Cardiac muscle cell (in vitro differentiated cells and primary cell): ENCODE data around the gene PRKAG2. TPM values are rescaled to one million over a fixed set of nuclear protein-coding genes. Genes with fewer than 3 reads are reported as not detected.
"Not testable (repeated sequence)": the region's sequence is repeated elsewhere in the genome, so short reads cannot be mapped to it uniquely, and the experiment has no call there.

Experiments used
- DNase-seq, 2 donors: peaks; one replicate each; pipeline versions ENCODE4 v3.0.0 to v3.0.0-alpha.2; 2010 to 2017; ENCODE audit warnings: low read depth in 1 of 2, low spot score in 1 of 2
- H3K27ac ChIP-seq: fragments of 200-600 bp; sonication (generic); 2 replicates; pipeline ENCODE4 v1.5.1; 2016
- H3K27me3 ChIP-seq: fragments of 200-600 bp; sonication (generic); 2 replicates; pipeline ENCODE4 v1.6.0; 2016; ENCODE audit warnings: control low read depth
- H3K36me3 ChIP-seq: fragments of 200-600 bp; sonication (generic); 2 replicates; pipeline ENCODE4 v1.5.1; 2016; ENCODE audit warnings: control low read depth
- H3K4me1 ChIP-seq: fragments of 200-600 bp; sonication (generic); 2 replicates; pipeline ENCODE4 v1.8.1; 2017; ENCODE audit warnings: low read depth, mild to moderate bottlenecking, mixed run types
- H3K4me3 ChIP-seq: fragments of 200-600 bp; sonication (generic); 2 replicates; pipeline ENCODE4 v1.5.1; 2016; ENCODE audit warnings: mild to moderate bottlenecking
- H3K9me3 ChIP-seq: fragments of 200-600 bp; sonication (generic); 2 replicates; pipeline ENCODE4 v1.5.1; 2017; ENCODE audit warnings: low read depth, mild to moderate bottlenecking, control low read depth
- polyA plus RNA-seq: library from polyadenylated mRNA; unstranded; fragments of >200 nt; fragmentation: Nextera tagmentation; extraction: Ambion mirVana; gene quantifications from 2 replicates; pipeline ENCODE4 v1.2.1, GENCODE V29; 2016
- total RNA-seq: library from RNA; depleted of rRNA; stranded (reverse); fragments of >200 nt; gene quantifications from 2 replicates; pipeline ENCODE4 v1.2.3, GENCODE V29; 2016
- TF ChIP-seq, protein P1 (sequence below): IDR thresholded peaks from 2 replicates; pipeline ENCODE4 v1.5.1; 2012; ENCODE audit warnings: low read depth, mild to moderate bottlenecking, low read length

PRKAG2 gene
- total and polyA plus RNA-seq, 2 experiments from 2014 or later, result 43.4 to 85.3 TPM

- TF ChIP-seq, protein P1, sequence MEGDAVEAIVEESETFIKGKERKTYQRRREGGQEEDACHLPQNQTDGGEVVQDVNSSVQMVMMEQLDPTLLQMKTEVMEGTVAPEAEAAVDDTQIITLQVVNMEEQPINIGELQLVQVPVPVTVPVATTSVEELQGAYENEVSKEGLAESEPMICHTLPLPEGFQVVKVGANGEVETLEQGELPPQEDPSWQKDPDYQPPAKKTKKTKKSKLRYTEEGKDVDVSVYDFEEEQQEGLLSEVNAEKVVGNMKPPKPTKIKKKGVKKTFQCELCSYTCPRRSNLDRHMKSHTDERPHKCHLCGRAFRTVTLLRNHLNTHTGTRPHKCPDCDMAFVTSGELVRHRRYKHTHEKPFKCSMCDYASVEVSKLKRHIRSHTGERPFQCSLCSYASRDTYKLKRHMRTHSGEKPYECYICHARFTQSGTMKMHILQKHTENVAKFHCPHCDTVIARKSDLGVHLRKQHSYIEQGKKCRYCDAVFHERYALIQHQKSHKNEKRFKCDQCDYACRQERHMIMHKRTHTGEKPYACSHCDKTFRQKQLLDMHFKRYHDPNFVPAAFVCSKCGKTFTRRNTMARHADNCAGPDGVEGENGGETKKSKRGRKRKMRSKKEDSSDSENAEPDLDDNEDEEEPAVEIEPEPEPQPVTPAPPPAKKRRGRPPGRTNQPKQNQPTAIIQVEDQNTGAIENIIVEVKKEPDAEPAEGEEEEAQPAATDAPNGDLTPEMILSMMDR, result no peak
- peaks cover 4% of the 10 kb centered on the region for H3K4me1 ChIP-seq
- no peaks in the 10 kb centered on the region for H3K27me3 ChIP-seq
- H3K27ac ChIP-seq, result peak overlapping the region; percentile 81
- no peaks in the 10 kb centered on the region for H3K36me3 ChIP-seq
- H3K9me3 ChIP-seq, result no peaks in the 10 kb centered on the region
- no peak overlapping the region for H3K4me3 ChIP-seq
- no peak for DNase-seq
Measured at GRCh38 chr7:151754688-151755130, 122.2 kb downstream of the PRKAG2 start.

DNA sequence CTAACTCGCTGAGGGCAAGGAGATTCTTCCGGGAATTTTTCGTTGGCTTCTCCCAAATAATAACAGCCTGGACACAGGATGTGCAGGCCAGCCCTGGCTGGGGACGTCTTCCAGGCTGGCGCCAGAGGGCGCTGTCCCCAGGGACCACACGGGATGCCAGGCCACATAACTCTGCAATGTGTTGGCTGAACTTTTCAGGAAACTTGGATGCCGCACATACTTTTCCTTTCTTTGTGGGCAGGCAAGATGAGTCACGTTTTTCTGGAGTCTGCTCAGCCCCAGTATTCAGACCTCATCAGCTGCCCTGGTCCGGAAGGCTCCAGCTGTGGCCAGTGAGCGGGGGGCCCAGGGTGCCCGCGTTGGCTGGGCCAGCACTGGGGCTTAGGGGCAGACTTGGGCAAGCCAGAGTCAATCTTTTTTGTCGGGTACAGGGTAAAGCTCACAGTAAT lies 122.7 kb downstream of the PRKAG2 start:
- no peaks in the 10 kb centered on the region for H3K9me3 ChIP-seq
- H3K4me3 ChIP-seq, result no peak overlapping the region
- H3K4me1 ChIP-seq, result peaks cover 4% of the 10 kb centered on the region
- peak overlapping the region; percentile 81 for H3K27ac ChIP-seq
- no peaks in the 10 kb centered on the region for H3K36me3 ChIP-seq
- H3K27me3 ChIP-seq, result no peaks in the 10 kb centered on the region
- TF ChIP-seq, protein P1, result peak; percentile 99
- DNase-seq, result peak; percentile 92 to 99

- no peaks in the 10 kb centered on the region for H3K9me3 ChIP-seq
- no peaks in the 10 kb centered on the region for H3K27me3 ChIP-seq
- peaks cover 4% of the 10 kb centered on the region for H3K4me1 ChIP-seq
- H3K4me3 ChIP-seq, result no peak overlapping the region
- no peaks in the 10 kb centered on the region for H3K36me3 ChIP-seq
- TF ChIP-seq, protein P1, result no peak
- no peak overlapping the region for H3K27ac ChIP-seq
- no peak for DNase-seq
Measured at GRCh38 chr7:151752816-151753595, 123.9 kb downstream of the PRKAG2 start.

- H3K9me3 ChIP-seq, result no peaks in the 10 kb centered on the region
- no peak overlapping the region for H3K27ac ChIP-seq
- H3K27me3 ChIP-seq, result no peaks in the 10 kb centered on the region
- DNase-seq, result no peak
- no peaks in the 10 kb centered on the region for H3K36me3 ChIP-seq
- peaks cover 4% of the 10 kb centered on the region for H3K4me1 ChIP-seq
- TF ChIP-seq, protein P1, result no peak
- no peak overlapping the region for H3K4me3 ChIP-seq
Measured at GRCh38 chr7:151752037-151752436, 124.9 kb downstream of the PRKAG2 start.

DNA sequence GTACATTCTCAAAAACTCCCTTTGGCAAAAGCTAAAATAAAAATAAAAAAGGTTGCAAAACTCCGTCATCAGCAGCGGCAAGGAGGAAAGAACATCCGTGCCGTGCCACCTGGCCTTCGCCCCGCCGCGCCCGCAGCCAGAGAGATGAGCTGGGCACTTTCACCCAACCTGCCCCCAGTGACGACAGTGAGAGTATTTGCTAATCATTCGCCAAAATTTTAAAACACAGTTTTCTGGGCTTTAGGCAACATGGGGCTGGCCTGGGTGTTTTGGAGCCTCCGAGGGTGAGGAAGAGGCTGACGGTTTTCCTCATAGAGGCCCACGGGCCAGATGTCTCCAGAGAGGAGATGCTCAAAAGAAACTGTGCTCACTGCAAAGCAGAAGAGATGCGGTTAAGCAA lies 128.2 kb downstream of the PRKAG2 start:
- Histone ChIP-seq H3K9me3 (no peaks in the 10 kb centered on the region), H3K27ac (no peak overlapping the region), H3K4me3 (no peak overlapping the region), H3K36me3 (no peaks in the 10 kb centered on the region), H3K27me3 (no peaks in the 10 kb centered on the region), H3K4me1 (peaks cover 11% of the 10 kb centered on the region)
- TF ChIP-seq, protein P1, result no peak
- no peak for DNase-seq

DNA sequence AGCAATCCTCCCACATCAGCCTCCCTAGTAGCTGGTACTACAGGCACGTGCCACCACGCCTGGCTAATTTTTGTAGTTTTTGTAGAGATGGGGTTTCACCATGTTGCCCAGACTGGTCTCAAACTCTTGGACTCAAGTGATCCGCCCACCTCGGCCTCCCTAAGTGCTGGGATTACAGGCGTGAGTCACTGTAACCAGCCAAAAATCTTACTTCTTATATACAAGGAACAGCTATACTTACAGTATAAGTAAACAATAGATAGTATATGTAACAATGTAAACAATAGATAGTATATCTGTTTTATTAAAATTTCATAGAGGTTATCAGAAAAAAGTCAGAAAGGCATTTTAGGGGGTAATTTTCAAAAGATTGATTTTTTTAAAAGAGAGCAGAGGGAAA lies 128.9 kb downstream of the PRKAG2 start:
- not testable (repeated sequence) for H3K27ac ChIP-seq, H3K9me3 ChIP-seq, H3K27me3 ChIP-seq, H3K4me3 ChIP-seq, H3K36me3 ChIP-seq, DNase-seq
- H3K4me1 ChIP-seq, result peaks cover 11% of the 10 kb centered on the region
